Cardiac muscle cell (in vitro differentiated cells and primary cell): ENCODE results near the gene TPP1. TPM values are rescaled to one million over a fixed set of nuclear protein-coding genes. Genes with fewer than 3 reads are reported as not detected.

Source experiments
- DNase-seq, 2 donors: peaks; one replicate each; pipeline versions ENCODE4 v3.0.0 to v3.0.0-alpha.2; 2010 to 2017; ENCODE audit warnings: low read depth in 1 of 2, low spot score in 1 of 2
- H3K27ac ChIP-seq: fragments of 200-600 bp; sonication (generic); 2 replicates; pipeline ENCODE4 v1.5.1; 2016
- H3K27me3 ChIP-seq: fragments of 200-600 bp; sonication (generic); 2 replicates; pipeline ENCODE4 v1.6.0; 2016; ENCODE audit warnings: control low read depth
- H3K36me3 ChIP-seq: fragments of 200-600 bp; sonication (generic); 2 replicates; pipeline ENCODE4 v1.5.1; 2016; ENCODE audit warnings: control low read depth
- H3K4me1 ChIP-seq: fragments of 200-600 bp; sonication (generic); 2 replicates; pipeline ENCODE4 v1.8.1; 2017; ENCODE audit warnings: low read depth, mild to moderate bottlenecking, mixed run types
- H3K4me3 ChIP-seq: fragments of 200-600 bp; sonication (generic); 2 replicates; pipeline ENCODE4 v1.5.1; 2016; ENCODE audit warnings: mild to moderate bottlenecking
- H3K9me3 ChIP-seq: fragments of 200-600 bp; sonication (generic); 2 replicates; pipeline ENCODE4 v1.5.1; 2017; ENCODE audit warnings: low read depth, mild to moderate bottlenecking, control low read depth
- CTCF ChIP-seq: IDR thresholded peaks from 2 replicates; pipeline ENCODE4 v1.5.1; 2012; ENCODE audit warnings: low read depth, mild to moderate bottlenecking, low read length
- polyA plus RNA-seq: library from polyadenylated mRNA; unstranded; fragments of >200 nt; fragmentation: Nextera tagmentation; extraction: Ambion mirVana; gene quantifications from 2 replicates; pipeline ENCODE4 v1.2.1, GENCODE V29; 2016
- total RNA-seq: library from RNA; depleted of rRNA; stranded (reverse); fragments of >200 nt; gene quantifications from 2 replicates; pipeline ENCODE4 v1.2.3, GENCODE V29; 2016

The TPP1 gene
- total and polyA plus RNA-seq, 2 experiments from 2014 or later = 13.2 to 28.0 TPM

DNA sequence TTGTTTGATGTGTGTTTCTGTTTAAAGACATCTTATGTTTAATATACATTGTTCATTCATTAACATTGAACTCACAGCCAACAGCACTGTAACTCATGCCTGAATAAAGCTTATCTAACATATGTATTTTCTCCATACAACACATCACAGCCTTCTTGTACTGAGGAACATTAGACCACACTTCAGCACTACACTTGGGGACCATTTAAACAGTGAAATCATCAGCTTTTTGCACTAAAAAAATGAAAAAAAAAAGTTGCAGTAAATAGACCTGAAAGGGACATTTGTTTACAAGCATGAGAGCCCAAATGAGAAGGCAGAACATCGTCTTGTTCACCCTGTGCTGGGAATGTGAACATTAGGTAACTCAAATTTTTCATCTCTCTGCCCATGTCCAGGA, 15.3 kb upstream of the TPP1 start:
- Histone ChIP-seq H3K9me3 (no peaks in the 10 kb centered on the region), H3K4me1 (peaks cover 8% of the 10 kb centered on the region), H3K36me3 (peaks cover 16% of the 10 kb centered on the region), H3K4me3 (no peak overlapping the region), H3K27me3 (peaks cover 28% of the 10 kb centered on the region), H3K27ac (no peak overlapping the region)
- TF ChIP-seq CTCF = no peak
- DNase-seq = no peak

GRCh38 chr11:6633422-6634408, 14.5 kb upstream of the TPP1 start:
- no peak for TF ChIP-seq CTCF
- H3K4me1 ChIP-seq = peaks cover 8% of the 10 kb centered on the region
- peak; percentile 14 to 31 for DNase-seq
- peaks cover 28% of the 10 kb centered on the region for H3K27me3 ChIP-seq
- peaks cover 22% of the 10 kb centered on the region for H3K36me3 ChIP-seq
- no peak overlapping the region for H3K27ac ChIP-seq
- H3K9me3 ChIP-seq = no peaks in the 10 kb centered on the region
- no peak overlapping the region for H3K4me3 ChIP-seq

DNA sequence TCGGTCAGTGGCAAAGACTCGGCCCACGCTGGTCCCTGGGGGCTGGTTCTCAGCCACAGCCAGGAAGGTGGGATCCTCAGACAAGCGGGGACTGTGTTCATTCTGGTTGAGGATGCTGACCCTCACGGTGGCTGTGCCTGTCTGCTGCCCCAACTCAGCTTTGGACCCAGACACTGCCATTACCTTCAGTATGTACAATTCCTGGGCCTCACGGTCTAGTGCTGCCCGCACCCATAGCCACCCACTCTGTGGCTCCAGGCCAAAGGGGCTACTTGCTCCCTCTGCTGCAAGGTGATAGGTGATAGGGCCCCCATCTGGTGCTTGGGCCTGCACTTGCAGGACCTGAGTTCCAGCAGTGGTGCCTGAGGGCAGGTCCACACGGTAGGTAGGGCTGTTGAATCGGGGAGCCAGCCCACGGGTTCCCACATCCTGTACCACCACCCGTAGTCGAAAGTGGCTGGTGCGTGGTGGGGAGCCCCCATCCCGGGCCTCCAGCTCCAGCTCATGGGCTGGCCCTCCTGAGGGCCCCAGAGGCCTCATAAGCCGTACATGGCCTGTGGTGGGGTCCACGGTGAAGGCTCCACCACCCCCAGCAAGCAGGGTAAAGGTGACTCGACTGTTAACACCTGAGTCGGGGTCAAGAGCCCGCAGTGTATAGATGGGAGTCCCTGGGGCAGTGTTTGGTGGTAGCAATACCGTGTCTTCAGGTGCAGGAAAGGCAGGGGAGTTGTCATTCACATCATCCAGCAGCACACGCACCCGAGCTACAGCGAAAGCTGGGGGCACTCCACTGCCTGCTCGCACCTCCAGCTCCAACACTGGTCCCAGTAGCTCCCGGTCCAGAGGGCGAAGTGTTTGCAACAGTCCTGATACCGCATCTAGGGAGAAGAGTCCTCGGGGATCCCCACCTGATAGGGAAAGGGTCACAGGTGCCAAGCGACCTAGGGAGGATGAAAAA, 13.2 kb upstream of the TPP1 start:
- TF ChIP-seq CTCF = no peak
- no peak for DNase-seq
- Histone ChIP-seq H3K27me3 (peaks cover 28% of the 10 kb centered on the region), H3K4me3 (no peak overlapping the region), H3K36me3 (peaks cover 23% of the 10 kb centered on the region), H3K4me1 (peaks cover 8% of the 10 kb centered on the region), H3K27ac (no peak overlapping the region), H3K9me3 (no peaks in the 10 kb centered on the region)

GRCh38 chr11:6631361-6631890, 12.2 kb upstream of the TPP1 start:
- peaks cover 8% of the 10 kb centered on the region for H3K4me1 ChIP-seq
- DNase-seq = no peak
- no peak overlapping the region for H3K4me3 ChIP-seq
- peaks cover 31% of the 10 kb centered on the region for H3K36me3 ChIP-seq
- no peak overlapping the region for H3K27ac ChIP-seq
- peaks cover 28% of the 10 kb centered on the region for H3K27me3 ChIP-seq
- H3K9me3 ChIP-seq = no peaks in the 10 kb centered on the region
- TF ChIP-seq CTCF = no peak

- H3K27me3 ChIP-seq = peaks cover 28% of the 10 kb centered on the region
- no peak for TF ChIP-seq CTCF
- H3K27ac ChIP-seq = no peak overlapping the region
- H3K9me3 ChIP-seq = no peaks in the 10 kb centered on the region
- peaks cover 8% of the 10 kb centered on the region for H3K4me1 ChIP-seq
- peaks cover 36% of the 10 kb centered on the region for H3K36me3 ChIP-seq
- peak overlapping the region; percentile 12 for H3K4me3 ChIP-seq
- no peak for DNase-seq
Measured at GRCh38 chr11:6630632-6631291, 11.5 kb upstream of the TPP1 start.
